HepG2 (cell line): ENCODE measurements around the gene CNP. TPM values are rescaled to one million over a fixed set of nuclear protein-coding genes. Genes with fewer than 3 reads are reported as not detected.

Experiments
- AKAP8 ChIP-seq: sonication (generic); formaldehyde crosslinking; IDR thresholded peaks from 2 replicates; pipeline ENCODE4 v1.5.1; 2020; ENCODE audit warnings: mild to moderate bottlenecking, missing genetic modification reagents
- ATF1 ChIP-seq: IDR thresholded peaks from 2 replicates; pipeline ENCODE4 v1.6.1; 2016; ENCODE audit warnings: mild to moderate bottlenecking, control low read depth
- ATF3 ChIP-seq: sonication (generic); formaldehyde crosslinking; IDR thresholded peaks from 2 replicates; pipeline ENCODE4 v1.4.0; 2020; ENCODE audit warnings: missing genetic modification reagents
- CCAR2 ChIP-seq: fragments of 200-400 bp; formaldehyde crosslinking; optimal IDR thresholded peaks from 2 replicates; pipeline ENCODE3; 2018; ENCODE audit warnings: low read depth, mild to moderate bottlenecking, low read length, moderate library complexity
- CENPX ChIP-seq: sonication (generic); formaldehyde crosslinking; IDR thresholded peaks from 2 replicates; pipeline ENCODE4 v1.9.0; 2021; ENCODE audit warnings: mild to moderate bottlenecking, missing genetic modification reagents, moderate library complexity
- HMG20A ChIP-seq: IDR thresholded peaks from 2 replicates; pipeline ENCODE4 v1.6.1; 2016; ENCODE audit warnings: borderline replicate concordance
- NPAS2 ChIP-seq: sonication (generic); formaldehyde crosslinking; IDR thresholded peaks from 2 replicates; pipeline ENCODE4 v1.8.0; 2022; ENCODE audit warnings: mild to moderate bottlenecking, missing genetic modification reagents, borderline replicate concordance
- NR2F6 ChIP-seq, 2 experiments: IDR thresholded peaks; 2 replicates each; pipeline ENCODE4 v1.6.1; 2016; ENCODE audit warnings: antibody characterized with exemption in 1 of 2, mild to moderate bottlenecking in 1 of 2
- RBM22 ChIP-seq: fragments of 200-400 bp; formaldehyde crosslinking; optimal IDR thresholded peaks from 2 replicates; pipeline ENCODE3; 2017; ENCODE audit warnings: mild to moderate bottlenecking, low read length, moderate library complexity
- SALL2 ChIP-seq: sonication (generic); formaldehyde crosslinking; IDR thresholded peaks from 2 replicates; pipeline ENCODE4 v1.8.1; 2023; ENCODE audit warnings: mild to moderate bottlenecking, missing genetic modification reagents, inconsistent platforms
- SIX1 ChIP-seq: sonication (generic); formaldehyde crosslinking; IDR thresholded peaks from 2 replicates; pipeline ENCODE4 v1.4.0; 2020; ENCODE audit warnings: missing genetic modification reagents, borderline replicate concordance
- TBP ChIP-seq: sonication (generic); formaldehyde crosslinking; IDR thresholded peaks from 2 replicates; pipeline ENCODE4 v1.5.0; 2020; ENCODE audit warnings: missing genetic modification reagents
- ZNF205 ChIP-seq: IDR thresholded peaks from 2 replicates; pipeline ENCODE4 v1.6.1; 2018; ENCODE audit warnings: missing biosample characterization, missing genetic modification reagents
- ZNF589 ChIP-seq: sonication (generic); formaldehyde crosslinking; conservative IDR thresholded peaks from 2 replicates; pipeline ENCODE4 v1.8.0; 2022; ENCODE audit warnings: mild to moderate bottlenecking, moderate library complexity, missing genetic modification reagents
- ZNF615 ChIP-seq: sonication (generic); formaldehyde crosslinking; IDR thresholded peaks from 2 replicates; pipeline ENCODE4 v1.5.0; 2020; ENCODE audit warnings: mild to moderate bottlenecking, missing genetic modification reagents, borderline replicate concordance
- polyA plus RNA-seq, 8 experiments: library from polyadenylated mRNA; depleted of rRNA in 3 of 8; stranded (reverse) in 7 of 8; unstranded in 1 of 8; fragments of >200 nt; fragmentation: Illumina TruSeq in 4 of 8; extraction: Trizol in 4 of 8; gene quantifications; 2 replicates each; pipeline versions ENCODE4 v1.2.1 to v1.2.3, GENCODE V29; 2011 to 2016; ENCODE audit warnings: low read depth in 4 of 8, missing spikeins in 1 of 8, mixed read lengths in 1 of 8; ENCODE audit not compliant: insufficient read depth in 1 of 8
- total RNA-seq, 5 experiments: library from RNA; depleted of rRNA; stranded (reverse); fragments of >200 nt; fragmentation: Illumina TruSeq; extraction: Trizol; gene quantifications; 2 replicates each; pipeline ENCODE4 v1.2.3, GENCODE V29; 2016; ENCODE audit warnings: low read depth in 1 of 5
- TF ChIP-seq, protein P1 (sequence below), 2 experiments: sonication (generic) in 1 of 2; formaldehyde crosslinking in 1 of 2; IDR thresholded peaks; 2 replicates each; pipeline versions ENCODE4 v1.6.1 to v1.9.0; 2014 to 2022; ENCODE audit warnings: antibody characterized with exemption in 1 of 2, borderline replicate concordance in 1 of 2, inconsistent platforms in 1 of 2, low read depth in 1 of 2, missing genetic modification reagents in 1 of 2
- TF ChIP-seq, protein P2 (sequence below): sonication (generic); formaldehyde crosslinking; IDR thresholded peaks from 2 replicates; pipeline ENCODE4 v1.4.0; 2020; ENCODE audit warnings: missing genetic modification reagents
- TF ChIP-seq, protein P3 (sequence below): sonication (generic); formaldehyde crosslinking; IDR thresholded peaks from 2 replicates; pipeline ENCODE4 v1.5.0; 2020; ENCODE audit warnings: mild to moderate bottlenecking, missing genetic modification reagents, borderline replicate concordance

The CNP gene
- total and polyA plus RNA-seq, 2 of the 13 experiments (the other 11 are each of a cell fraction or from before 2014, with no cell fraction given), result 97.2 to 161 TPM

DNA sequence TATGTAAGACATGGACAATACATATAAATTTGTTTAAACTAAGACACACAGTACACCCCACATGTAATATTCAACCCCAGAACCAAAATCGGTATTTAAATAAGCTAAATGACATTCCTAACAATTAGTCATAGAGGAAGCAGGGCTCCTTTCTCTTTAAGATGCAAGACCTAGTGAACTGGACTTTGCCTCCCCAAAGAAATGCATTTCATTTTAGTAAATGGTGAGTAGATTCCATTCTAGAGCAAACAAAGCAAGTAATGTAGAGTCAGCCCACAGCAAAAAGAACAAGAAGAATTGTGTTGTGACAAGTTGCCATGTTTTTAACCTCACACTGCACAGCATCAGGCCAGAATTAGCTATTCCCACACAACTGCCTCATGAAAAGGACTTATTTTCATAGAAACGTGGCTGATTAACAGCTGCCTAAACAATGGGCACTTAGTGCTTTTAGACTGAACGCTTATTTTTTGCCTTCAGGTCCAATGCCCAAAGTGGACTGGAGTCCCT is 36.3 kb downstream of the CNP start (continued):
- TF ChIP-seq, protein P1, sequence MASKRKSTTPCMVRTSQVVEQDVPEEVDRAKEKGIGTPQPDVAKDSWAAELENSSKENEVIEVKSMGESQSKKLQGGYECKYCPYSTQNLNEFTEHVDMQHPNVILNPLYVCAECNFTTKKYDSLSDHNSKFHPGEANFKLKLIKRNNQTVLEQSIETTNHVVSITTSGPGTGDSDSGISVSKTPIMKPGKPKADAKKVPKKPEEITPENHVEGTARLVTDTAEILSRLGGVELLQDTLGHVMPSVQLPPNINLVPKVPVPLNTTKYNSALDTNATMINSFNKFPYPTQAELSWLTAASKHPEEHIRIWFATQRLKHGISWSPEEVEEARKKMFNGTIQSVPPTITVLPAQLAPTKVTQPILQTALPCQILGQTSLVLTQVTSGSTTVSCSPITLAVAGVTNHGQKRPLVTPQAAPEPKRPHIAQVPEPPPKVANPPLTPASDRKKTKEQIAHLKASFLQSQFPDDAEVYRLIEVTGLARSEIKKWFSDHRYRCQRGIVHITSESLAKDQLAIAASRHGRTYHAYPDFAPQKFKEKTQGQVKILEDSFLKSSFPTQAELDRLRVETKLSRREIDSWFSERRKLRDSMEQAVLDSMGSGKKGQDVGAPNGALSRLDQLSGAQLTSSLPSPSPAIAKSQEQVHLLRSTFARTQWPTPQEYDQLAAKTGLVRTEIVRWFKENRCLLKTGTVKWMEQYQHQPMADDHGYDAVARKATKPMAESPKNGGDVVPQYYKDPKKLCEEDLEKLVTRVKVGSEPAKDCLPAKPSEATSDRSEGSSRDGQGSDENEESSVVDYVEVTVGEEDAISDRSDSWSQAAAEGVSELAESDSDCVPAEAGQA (IDR thresholded peaks at IDR 0.05; ENCODE audit: low read depth), result no peak
- TF ChIP-seq, protein P1 (CRISPR knock-in tag; IDR thresholded peaks at IDR 0.05; ENCODE audit: borderline replicate concordance), result no peak
- no peak; the same call in 1 of the 2 replicates for TF ChIP-seq ZNF205 (CRISPR knock-in tag)
- no peak for TF ChIP-seq HMG20A (CRISPR knock-in tag)
- TF ChIP-seq, protein P2, sequence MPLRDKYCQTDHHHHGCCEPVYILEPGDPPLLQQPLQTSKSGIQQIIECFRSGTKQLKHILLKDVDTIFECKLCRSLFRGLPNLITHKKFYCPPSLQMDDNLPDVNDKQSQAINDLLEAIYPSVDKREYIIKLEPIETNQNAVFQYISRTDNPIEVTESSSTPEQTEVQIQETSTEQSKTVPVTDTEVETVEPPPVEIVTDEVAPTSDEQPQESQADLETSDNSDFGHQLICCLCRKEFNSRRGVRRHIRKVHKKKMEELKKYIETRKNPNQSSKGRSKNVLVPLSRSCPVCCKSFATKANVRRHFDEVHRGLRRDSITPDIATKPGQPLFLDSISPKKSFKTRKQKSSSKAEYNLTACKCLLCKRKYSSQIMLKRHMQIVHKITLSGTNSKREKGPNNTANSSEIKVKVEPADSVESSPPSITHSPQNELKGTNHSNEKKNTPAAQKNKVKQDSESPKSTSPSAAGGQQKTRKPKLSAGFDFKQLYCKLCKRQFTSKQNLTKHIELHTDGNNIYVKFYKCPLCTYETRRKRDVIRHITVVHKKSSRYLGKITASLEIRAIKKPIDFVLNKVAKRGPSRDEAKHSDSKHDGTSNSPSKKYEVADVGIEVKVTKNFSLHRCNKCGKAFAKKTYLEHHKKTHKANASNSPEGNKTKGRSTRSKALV (CRISPR knock-in tag), result no peak
- TF ChIP-seq CCAR2, result peak; percentile 16
- no peak for TF ChIP-seq ZNF615 (CRISPR knock-in tag)
- no peak for TF ChIP-seq CENPX
- TF ChIP-seq RBM22, result no peak
- no peak for TF ChIP-seq SIX1 (CRISPR knock-in tag)
- TF ChIP-seq, protein P3, sequence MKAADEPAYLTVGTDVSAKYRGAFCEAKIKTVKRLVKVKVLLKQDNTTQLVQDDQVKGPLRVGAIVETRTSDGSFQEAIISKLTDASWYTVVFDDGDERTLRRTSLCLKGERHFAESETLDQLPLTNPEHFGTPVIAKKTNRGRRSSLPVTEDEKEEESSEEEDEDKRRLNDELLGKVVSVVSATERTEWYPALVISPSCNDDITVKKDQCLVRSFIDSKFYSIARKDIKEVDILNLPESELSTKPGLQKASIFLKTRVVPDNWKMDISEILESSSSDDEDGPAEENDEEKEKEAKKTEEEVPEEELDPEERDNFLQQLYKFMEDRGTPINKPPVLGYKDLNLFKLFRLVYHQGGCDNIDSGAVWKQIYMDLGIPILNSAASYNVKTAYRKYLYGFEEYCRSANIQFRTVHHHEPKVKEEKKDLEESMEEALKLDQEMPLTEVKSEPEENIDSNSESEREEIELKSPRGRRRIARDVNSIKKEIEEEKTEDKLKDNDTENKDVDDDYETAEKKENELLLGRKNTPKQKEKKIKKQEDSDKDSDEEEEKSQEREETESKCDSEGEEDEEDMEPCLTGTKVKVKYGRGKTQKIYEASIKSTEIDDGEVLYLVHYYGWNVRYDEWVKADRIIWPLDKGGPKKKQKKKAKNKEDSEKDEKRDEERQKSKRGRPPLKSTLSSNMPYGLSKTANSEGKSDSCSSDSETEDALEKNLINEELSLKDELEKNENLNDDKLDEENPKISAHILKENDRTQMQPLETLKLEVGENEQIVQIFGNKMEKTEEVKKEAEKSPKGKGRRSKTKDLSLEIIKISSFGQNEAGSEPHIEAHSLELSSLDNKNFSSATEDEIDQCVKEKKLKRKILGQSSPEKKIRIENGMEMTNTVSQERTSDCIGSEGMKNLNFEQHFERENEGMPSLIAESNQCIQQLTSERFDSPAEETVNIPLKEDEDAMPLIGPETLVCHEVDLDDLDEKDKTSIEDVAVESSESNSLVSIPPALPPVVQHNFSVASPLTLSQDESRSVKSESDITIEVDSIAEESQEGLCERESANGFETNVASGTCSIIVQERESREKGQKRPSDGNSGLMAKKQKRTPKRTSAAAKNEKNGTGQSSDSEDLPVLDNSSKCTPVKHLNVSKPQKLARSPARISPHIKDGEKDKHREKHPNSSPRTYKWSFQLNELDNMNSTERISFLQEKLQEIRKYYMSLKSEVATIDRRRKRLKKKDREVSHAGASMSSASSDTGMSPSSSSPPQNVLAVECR (CRISPR knock-in tag), result no peak
- no peak for TF ChIP-seq SALL2 (CRISPR knock-in tag)
- TF ChIP-seq NPAS2 (CRISPR knock-in tag), result no peak
- no peak for TF ChIP-seq TBP (CRISPR knock-in tag)
- no peak for TF ChIP-seq NR2F6 (IDR thresholded peaks at IDR 0.05)
- TF ChIP-seq NR2F6 (CRISPR knock-in tag; IDR thresholded peaks at IDR 0.05), result peak; percentile 18; the same call in 1 of the 2 replicates
- no peak for TF ChIP-seq AKAP8
- TF ChIP-seq ATF3, result no peak
- TF ChIP-seq ZNF589 (CRISPR knock-in tag), result no peak
- 0 out of 2 replicates have a peak, but pooled peaks have one; percentile 15 for TF ChIP-seq ATF1 (CRISPR knock-in tag)
